HEK293 (cell line): ENCODE measurements around the gene SH2D7.

Experiments
- GLI4 ChIP-seq: fragments of 450-650 bp; formaldehyde crosslinking; IDR thresholded peaks from 2 replicates; pipeline ENCODE4 v1.5.1; 2016; ENCODE audit warnings: missing biosample characterization, missing genetic modification characterization
- HOXC10 ChIP-seq: sonication (generic); formaldehyde crosslinking; IDR thresholded peaks from 2 replicates; pipeline ENCODE4 v1.8.1; 2023; ENCODE audit warnings: mild to moderate bottlenecking, missing genetic modification reagents
- SP2 ChIP-seq: fragments of 450-650 bp; formaldehyde crosslinking; IDR thresholded peaks from 2 replicates; pipeline ENCODE4 v1.5.1; 2016; ENCODE audit warnings: missing biosample characterization, missing genetic modification characterization
- TCF7L2 ChIP-seq: IDR thresholded peaks from 2 replicates; pipeline ENCODE4 v1.6.1; 2011; ENCODE audit warnings: low read depth, mild to moderate bottlenecking, inconsistent platforms, low read length, moderate library complexity, borderline replicate concordance
- YY1 ChIP-seq: fragments of 450-650 bp; formaldehyde crosslinking; IDR thresholded peaks from 2 replicates; pipeline ENCODE4 v1.5.1; 2018; ENCODE audit warnings: missing biosample characterization, missing genetic modification characterization
- ZBTB8A ChIP-seq: fragments of 450-650 bp; formaldehyde crosslinking; IDR thresholded peaks from 2 replicates; pipeline ENCODE4 v1.5.1; 2016; ENCODE audit warnings: missing biosample characterization, missing genetic modification characterization
- ZNF266 ChIP-seq: fragments of 450-650 bp; formaldehyde crosslinking; IDR thresholded peaks from 2 replicates; pipeline ENCODE4 v1.5.1; 2016; ENCODE audit warnings: missing biosample characterization, missing genetic modification characterization, low read depth
- ZNF426 ChIP-seq: fragments of 450-650 bp; formaldehyde crosslinking; IDR thresholded peaks from 2 replicates; pipeline ENCODE4 v1.5.1; 2017; ENCODE audit warnings: missing biosample characterization, missing genetic modification characterization, mild to moderate bottlenecking, inconsistent platforms, moderate library complexity
- ZNF544 ChIP-seq: fragments of 450-650 bp; formaldehyde crosslinking; IDR thresholded peaks from 2 replicates; pipeline ENCODE4 v1.5.0; 2017; ENCODE audit warnings: missing biosample characterization, missing genetic modification characterization
- ZNF560 ChIP-seq: fragments of 450-650 bp; formaldehyde crosslinking; IDR thresholded peaks from 2 replicates; pipeline ENCODE4 v1.5.1; 2017; ENCODE audit warnings: missing biosample characterization, missing genetic modification characterization, borderline replicate concordance
- ZNF623 ChIP-seq: fragments of 450-650 bp; formaldehyde crosslinking; IDR thresholded peaks from 2 replicates; pipeline ENCODE4 v1.5.1; 2016; ENCODE audit warnings: missing biosample characterization, missing genetic modification characterization
- ZNF660 ChIP-seq: fragments of 450-650 bp; IDR thresholded peaks from 2 replicates; pipeline ENCODE4 v1.5.1; 2018; ENCODE audit warnings: missing biosample characterization, mild to moderate bottlenecking, missing genetic modification characterization
- ZNF768 ChIP-seq: fragments of 450-650 bp; formaldehyde crosslinking; IDR thresholded peaks from 2 replicates; pipeline ENCODE4 v1.5.1; 2018; ENCODE audit warnings: missing biosample characterization, mild to moderate bottlenecking, missing genetic modification characterization
- ZNF785 ChIP-seq: fragments of 450-650 bp; formaldehyde crosslinking; IDR thresholded peaks from 2 replicates; pipeline ENCODE4 v1.5.1; 2016; ENCODE audit warnings: missing biosample characterization, missing genetic modification characterization
- TF ChIP-seq, protein P1 (sequence below): fragments of 450-650 bp; formaldehyde crosslinking; IDR thresholded peaks from 2 replicates; pipeline ENCODE4 v1.5.1; 2016; ENCODE audit warnings: missing biosample characterization, missing genetic modification characterization
- TF ChIP-seq, protein P2 (sequence below): fragments of 450-650 bp; formaldehyde crosslinking; IDR thresholded peaks from 2 replicates; pipeline ENCODE4 v1.5.1; 2016; ENCODE audit warnings: missing biosample characterization, missing genetic modification characterization
- TF ChIP-seq, protein P3 (sequence below): fragments of 450-650 bp; formaldehyde crosslinking; IDR thresholded peaks from 2 replicates; pipeline ENCODE4 v1.5.1; 2016; ENCODE audit warnings: missing biosample characterization, missing genetic modification characterization
- TF ChIP-seq, protein P4 (sequence below): fragments of 450-650 bp; formaldehyde crosslinking; IDR thresholded peaks from 2 replicates; pipeline ENCODE4 v1.5.1; 2016; ENCODE audit warnings: missing biosample characterization, missing genetic modification characterization
- TF ChIP-seq, protein P5 (sequence below): fragments of 450-650 bp; formaldehyde crosslinking; IDR thresholded peaks from 2 replicates; pipeline ENCODE4 v1.5.1; 2016; ENCODE audit warnings: missing biosample characterization, missing genetic modification characterization
- TF ChIP-seq, protein P6 (sequence below): sonication (generic); formaldehyde crosslinking; IDR thresholded peaks from 2 replicates; pipeline ENCODE4 v1.8.1; 2022; ENCODE audit warnings: mild to moderate bottlenecking, moderate library complexity, missing genetic modification reagents
- TF ChIP-seq, protein P7 (sequence below): fragments of 450-650 bp; formaldehyde crosslinking; IDR thresholded peaks from 2 replicates; pipeline ENCODE4 v1.5.1; 2016; ENCODE audit warnings: missing biosample characterization, missing genetic modification characterization
- TF ChIP-seq, protein P8 (sequence below): fragments of 450-650 bp; formaldehyde crosslinking; conservative IDR thresholded peaks from 2 replicates; pipeline ENCODE4 v1.5.1; 2016; ENCODE audit warnings: low read depth, missing biosample characterization, missing genetic modification characterization
- TF ChIP-seq, protein P9 (sequence below): fragments of 450-650 bp; formaldehyde crosslinking; IDR thresholded peaks from 2 replicates; pipeline ENCODE4 v1.5.1; 2017; ENCODE audit warnings: missing biosample characterization, missing genetic modification characterization

Gene SH2D7

DNA sequence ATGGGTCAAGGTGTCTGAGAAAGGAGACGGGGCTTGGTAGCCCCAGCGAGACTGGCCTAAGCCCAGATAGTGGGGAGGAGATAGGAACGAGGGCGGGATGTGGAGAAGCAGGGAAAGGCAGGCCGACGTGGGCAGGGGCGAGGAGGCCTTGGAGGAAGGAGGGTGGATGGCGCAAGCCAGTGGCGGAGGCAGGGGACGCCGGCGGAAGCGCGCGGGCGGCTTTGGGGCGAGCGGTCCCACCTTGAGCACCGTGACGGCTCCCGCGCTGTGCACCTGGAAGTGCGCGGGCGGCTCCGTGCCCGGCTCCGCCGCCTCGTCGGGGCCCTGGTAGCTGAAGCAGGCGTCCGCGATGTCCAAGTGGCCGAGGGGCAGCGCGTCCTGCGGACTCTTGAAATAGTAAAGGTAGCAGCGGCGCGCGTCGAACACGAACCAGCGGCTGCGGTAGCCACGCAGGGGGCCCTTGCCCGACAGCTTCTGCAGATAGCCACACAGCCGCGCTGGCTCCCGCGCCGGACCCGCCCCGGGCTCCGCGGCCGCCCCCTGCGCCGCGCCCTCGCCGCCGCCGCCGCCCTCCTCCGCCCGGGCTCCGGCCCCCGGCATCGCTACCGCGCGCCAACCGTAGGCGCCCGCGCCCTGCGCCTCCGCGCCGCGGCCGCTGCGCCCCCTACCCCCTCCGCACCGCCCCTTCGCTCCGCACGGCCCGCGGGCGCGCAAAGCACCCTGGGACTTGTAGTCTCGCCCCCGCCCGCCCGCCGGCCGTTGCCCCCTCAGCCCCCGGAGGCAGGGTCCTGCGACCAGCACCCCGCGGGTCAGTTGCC lies 15.1 kb upstream of the SH2D7 start, which contains the start of gene TBC1D2B (continued):
- TF ChIP-seq ZNF560 (tag by site-specific recombination) (no peak), GLI4 (tag by site-specific recombination) (no peak), ZNF785 (tag by site-specific recombination) (no peak), YY1 (no peak; the same call in 1 of the 2 replicates), ZNF623 (tag by site-specific recombination) (no peak), HOXC10 (0 out of 2 replicates have a peak, but pooled peaks have one; percentile 79), TCF7L2 (no peak), ZNF426 (no peak), SP2 (tag by site-specific recombination) (peak; percentile 87), ZNF544 (tag by site-specific recombination) (no peak), ZBTB8A (tag by site-specific recombination) (peak; percentile 89), ZNF768 (no peak), ZNF660 (tag by site-specific recombination) (no peak; the same call in 1 of the 2 replicates), ZNF266 (no peak)
- TF ChIP-seq, protein P1, sequence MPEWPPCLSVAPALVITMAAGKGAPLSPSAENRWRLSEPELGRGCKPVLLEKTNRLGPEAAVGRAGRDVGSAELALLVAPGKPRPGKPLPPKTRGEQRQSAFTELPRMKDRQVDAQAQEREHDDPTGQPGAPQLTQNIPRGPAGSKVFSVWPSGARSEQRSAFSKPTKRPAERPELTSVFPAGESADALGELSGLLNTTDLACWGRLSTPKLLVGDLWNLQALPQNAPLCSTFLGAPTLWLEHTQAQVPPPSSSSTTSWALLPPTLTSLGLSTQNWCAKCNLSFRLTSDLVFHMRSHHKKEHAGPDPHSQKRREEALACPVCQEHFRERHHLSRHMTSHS (tag by site-specific recombination) = no peak
- TF ChIP-seq, protein P2, sequence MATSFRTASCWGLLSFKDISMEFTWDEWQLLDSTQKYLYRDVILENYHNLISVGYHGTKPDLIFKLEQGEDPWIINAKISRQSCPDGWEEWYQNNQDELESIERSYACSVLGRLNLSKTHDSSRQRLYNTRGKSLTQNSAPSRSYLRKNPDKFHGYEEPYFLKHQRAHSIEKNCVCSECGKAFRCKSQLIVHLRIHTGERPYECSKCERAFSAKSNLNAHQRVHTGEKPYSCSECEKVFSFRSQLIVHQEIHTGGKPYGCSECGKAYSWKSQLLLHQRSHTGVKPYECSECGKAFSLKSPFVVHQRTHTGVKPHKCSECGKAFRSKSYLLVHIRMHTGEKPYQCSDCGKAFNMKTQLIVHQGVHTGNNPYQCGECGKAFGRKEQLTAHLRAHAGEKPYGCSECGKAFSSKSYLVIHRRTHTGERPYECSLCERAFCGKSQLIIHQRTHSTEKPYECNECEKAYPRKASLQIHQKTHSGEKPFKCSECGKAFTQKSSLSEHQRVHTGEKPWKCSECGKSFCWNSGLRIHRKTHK (tag by site-specific recombination) = no peak
- TF ChIP-seq, protein P3, sequence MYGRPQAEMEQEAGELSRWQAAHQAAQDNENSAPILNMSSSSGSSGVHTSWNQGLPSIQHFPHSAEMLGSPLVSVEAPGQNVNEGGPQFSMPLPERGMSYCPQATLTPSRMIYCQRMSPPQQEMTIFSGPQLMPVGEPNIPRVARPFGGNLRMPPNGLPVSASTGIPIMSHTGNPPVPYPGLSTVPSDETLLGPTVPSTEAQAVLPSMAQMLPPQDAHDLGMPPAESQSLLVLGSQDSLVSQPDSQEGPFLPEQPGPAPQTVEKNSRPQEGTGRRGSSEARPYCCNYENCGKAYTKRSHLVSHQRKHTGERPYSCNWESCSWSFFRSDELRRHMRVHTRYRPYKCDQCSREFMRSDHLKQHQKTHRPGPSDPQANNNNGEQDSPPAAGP (tag by site-specific recombination) = peak; percentile 76
- TF ChIP-seq, protein P4, sequence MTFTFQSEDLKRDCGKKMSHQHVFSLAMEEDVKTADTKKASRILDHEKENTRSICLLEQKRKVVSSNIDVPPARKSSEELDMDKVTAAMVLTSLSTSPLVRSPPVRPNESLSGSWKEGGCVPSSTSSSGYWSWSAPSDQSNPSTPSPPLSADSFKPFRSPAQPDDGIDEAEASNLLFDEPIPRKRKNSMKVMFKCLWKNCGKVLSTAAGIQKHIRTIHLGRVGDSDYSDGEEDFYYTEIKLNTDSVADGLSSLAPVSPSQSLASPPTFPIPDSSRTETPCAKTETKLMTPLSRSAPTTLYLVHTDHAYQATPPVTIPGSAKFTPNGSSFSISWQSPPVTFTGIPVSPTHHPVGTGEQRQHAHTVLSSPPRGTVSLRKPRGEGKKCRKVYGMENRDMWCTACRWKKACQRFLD = no peak
- TF ChIP-seq, protein P5, sequence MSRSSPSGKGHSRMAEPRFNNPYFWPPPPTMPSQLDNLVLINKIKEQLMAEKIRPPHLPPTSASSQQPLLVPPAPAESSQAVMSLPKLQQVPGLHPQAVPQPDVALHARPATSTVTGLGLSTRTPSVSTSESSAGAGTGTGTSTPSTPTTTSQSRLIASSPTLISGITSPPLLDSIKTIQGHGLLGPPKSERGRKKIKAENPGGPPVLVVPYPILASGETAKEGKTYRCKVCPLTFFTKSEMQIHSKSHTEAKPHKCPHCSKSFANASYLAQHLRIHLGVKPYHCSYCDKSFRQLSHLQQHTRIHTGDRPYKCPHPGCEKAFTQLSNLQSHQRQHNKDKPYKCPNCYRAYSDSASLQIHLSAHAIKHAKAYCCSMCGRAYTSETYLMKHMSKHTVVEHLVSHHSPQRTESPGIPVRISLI (tag by site-specific recombination) = no peak
- TF ChIP-seq, protein P6, sequence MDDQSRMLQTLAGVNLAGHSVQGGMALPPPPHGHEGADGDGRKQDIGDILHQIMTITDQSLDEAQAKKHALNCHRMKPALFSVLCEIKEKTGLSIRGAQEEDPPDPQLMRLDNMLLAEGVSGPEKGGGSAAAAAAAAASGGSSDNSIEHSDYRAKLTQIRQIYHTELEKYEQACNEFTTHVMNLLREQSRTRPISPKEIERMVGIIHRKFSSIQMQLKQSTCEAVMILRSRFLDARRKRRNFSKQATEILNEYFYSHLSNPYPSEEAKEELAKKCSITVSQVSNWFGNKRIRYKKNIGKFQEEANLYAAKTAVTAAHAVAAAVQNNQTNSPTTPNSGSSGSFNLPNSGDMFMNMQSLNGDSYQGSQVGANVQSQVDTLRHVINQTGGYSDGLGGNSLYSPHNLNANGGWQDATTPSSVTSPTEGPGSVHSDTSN (CRISPR knock-in tag) = no peak
- TF ChIP-seq, protein P7, sequence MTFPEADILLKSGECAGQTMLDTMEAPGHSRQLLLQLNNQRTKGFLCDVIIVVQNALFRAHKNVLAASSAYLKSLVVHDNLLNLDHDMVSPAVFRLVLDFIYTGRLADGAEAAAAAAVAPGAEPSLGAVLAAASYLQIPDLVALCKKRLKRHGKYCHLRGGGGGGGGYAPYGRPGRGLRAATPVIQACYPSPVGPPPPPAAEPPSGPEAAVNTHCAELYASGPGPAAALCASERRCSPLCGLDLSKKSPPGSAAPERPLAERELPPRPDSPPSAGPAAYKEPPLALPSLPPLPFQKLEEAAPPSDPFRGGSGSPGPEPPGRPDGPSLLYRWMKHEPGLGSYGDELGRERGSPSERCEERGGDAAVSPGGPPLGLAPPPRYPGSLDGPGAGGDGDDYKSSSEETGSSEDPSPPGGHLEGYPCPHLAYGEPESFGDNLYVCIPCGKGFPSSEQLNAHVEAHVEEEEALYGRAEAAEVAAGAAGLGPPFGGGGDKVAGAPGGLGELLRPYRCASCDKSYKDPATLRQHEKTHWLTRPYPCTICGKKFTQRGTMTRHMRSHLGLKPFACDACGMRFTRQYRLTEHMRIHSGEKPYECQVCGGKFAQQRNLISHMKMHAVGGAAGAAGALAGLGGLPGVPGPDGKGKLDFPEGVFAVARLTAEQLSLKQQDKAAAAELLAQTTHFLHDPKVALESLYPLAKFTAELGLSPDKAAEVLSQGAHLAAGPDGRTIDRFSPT (tag by site-specific recombination) = peak; percentile 26; the same call in 1 of the 2 replicates
- TF ChIP-seq, protein P8, sequence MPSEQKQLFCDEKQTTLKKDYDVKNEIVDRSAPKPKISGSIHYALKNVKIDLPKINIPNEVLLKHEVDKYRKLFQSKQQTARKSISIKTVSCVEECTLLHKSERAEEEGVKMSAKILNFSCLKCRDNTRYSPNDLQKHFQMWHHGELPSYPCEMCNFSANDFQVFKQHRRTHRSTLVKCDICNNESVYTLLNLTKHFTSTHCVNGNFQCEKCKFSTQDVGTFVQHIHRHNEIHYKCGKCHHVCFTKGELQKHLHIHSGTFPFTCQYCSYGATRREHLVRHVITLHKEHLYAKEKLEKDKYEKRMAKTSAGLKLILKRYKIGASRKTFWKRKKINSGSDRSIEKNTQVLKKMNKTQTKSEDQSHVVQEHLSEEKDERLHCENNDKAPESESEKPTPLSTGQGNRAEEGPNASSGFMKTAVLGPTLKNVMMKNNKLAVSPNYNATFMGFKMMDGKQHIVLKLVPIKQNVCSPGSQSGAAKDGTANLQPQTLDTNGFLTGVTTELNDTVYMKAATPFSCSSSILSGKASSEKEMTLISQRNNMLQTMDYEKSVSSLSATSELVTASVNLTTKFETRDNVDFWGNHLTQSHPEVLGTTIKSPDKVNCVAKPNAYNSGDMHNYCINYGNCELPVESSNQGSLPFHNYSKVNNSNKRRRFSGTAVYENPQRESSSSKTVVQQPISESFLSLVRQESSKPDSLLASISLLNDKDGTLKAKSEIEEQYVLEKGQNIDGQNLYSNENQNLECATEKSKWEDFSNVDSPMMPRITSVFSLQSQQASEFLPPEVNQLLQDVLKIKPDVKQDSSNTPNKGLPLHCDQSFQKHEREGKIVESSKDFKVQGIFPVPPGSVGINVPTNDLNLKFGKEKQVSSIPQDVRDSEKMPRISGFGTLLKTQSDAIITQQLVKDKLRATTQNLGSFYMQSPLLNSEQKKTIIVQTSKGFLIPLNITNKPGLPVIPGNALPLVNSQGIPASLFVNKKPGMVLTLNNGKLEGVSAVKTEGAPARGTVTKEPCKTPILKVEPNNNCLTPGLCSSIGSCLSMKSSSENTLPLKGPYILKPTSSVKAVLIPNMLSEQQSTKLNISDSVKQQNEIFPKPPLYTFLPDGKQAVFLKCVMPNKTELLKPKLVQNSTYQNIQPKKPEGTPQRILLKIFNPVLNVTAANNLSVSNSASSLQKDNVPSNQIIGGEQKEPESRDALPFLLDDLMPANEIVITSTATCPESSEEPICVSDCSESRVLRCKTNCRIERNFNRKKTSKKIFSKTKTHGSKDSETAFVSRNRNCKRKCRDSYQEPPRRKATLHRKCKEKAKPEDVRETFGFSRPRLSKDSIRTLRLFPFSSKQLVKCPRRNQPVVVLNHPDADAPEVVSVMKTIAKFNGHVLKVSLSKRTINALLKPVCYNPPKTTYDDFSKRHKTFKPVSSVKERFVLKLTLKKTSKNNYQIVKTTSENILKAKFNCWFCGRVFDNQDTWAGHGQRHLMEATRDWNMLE (tag by site-specific recombination) = no peak
- TF ChIP-seq, protein P9, sequence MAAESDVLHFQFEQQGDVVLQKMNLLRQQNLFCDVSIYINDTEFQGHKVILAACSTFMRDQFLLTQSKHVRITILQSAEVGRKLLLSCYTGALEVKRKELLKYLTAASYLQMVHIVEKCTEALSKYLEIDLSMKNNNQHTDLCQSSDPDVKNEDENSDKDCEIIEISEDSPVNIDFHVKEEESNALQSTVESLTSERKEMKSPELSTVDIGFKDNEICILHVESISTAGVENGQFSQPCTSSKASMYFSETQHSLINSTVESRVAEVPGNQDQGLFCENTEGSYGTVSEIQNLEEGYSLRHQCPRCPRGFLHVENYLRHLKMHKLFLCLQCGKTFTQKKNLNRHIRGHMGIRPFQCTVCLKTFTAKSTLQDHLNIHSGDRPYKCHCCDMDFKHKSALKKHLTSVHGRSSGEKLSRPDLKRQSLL (tag by site-specific recombination) = peak; percentile 59; the same call in 1 of the 2 replicates
